ENCODE measurements around the gene FSTL5. TPM values are rescaled to one million over a fixed set of nuclear protein-coding genes. Genes with fewer than 3 reads are reported as not detected.

Gene FSTL5
- total RNA-seq, 5 donors from 2014 or later (not counting 1 experiment from before 2014, with no cell fraction given): not detected

DNA sequence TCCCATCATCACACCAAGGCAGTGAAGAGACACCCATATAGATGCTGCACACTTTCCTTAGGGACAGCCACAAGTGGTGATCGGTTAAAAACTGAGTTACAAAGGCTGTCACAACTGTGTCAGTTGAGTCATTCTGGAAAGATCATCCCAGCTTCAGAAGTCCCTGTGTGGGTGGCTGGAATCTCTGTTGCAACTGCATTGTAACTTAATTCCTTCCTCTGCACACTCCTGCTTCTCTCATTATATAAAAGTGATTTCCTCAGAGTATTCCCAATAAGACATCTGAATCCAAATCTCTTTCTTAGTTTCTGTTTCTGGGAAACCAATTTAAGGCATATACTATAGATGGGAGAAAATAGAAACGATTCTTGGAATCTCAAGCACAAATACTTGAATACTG lies 88.1 kb downstream of the FSTL5 start:
- ATAC-seq (replicated peaks in 1 of 4): no peak
- Histone ChIP-seq H3K36me3 (ENCODE audit: control insufficient read depth in 2 of 2, extremely low read depth in 1 of 2, insufficient read depth in 1 of 2, low read length in 1 of 2) (no peaks in the 10 kb centered on the region), H3K4me3 (ENCODE audit: control insufficient read depth in 1 of 2, extremely low read depth in 1 of 2, low read length in 1 of 2) (no peak overlapping the region), H3K27ac (ENCODE audit: low read length) (no peak overlapping the region), H3K4me1 (ENCODE audit: control insufficient read depth in 1 of 2, extremely low read depth in 1 of 2, insufficient read depth in 2 of 2, low read length in 2 of 2) (no peaks in the 10 kb centered on the region), H3K27me3 (replicated peaks in 1 of 2; ENCODE audit: control insufficient read depth in 2 of 2, extremely low read depth in 1 of 2, insufficient read depth in 2 of 2, low read length in 1 of 2) (no peaks in the 10 kb centered on the region), H3K9me3 (no peaks in the 10 kb centered on the region)
- H3K4me3 Mint-ChIP-seq: no peak overlapping the region
- H3K4me1 Mint-ChIP-seq: no peaks in the 10 kb centered on the region
- H3K27ac Mint-ChIP-seq: no peak overlapping the region
- H3K36me3 Mint-ChIP-seq: no peaks in the 10 kb centered on the region
- CTCF ChIA-PET: no interaction called here
- peaks cover 3 to 11% (median 11%) of the 10 kb centered on the region in 3 donors for H3K9me3 Mint-ChIP-seq
- H3K27me3 Mint-ChIP-seq: no peaks in the 10 kb centered on the region
- POLR2A ChIA-PET: interaction anchor here in 1 of 2 donors (0.7 kb wide), 1 partner anchor 196 kb away, joined by 3 read pairs; no protein-coding TSS in a partner anchor
- no peak for DNase-seq
- no CpG with 5 or more reads among the region's 2 CpGs for WGBS (ENCODE audit: insufficient coverage)

DNA sequence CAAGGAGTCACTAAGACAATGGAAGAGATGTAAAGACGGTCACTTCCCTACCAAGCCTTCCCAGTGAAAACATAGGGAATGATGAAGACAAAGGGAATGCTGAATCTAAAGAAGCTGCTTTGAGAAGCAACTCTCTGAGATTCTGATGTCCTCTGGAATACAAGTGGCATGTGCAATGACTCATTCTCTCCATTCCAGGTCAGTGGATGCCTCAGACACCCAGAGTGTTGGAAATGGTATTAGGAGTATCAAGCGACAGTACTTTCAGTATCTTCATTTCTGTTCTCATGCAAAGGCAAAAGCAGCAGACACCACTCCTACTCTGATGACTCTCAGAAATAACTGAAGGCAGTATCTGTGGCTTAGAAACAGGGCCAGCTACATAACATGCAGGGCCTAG lies 102.6 kb downstream of the FSTL5 start:
- ChIA-PET CTCF (no interaction called here), POLR2A (no interaction called here)
- no peaks in the 10 kb centered on the region for H3K36me3 Mint-ChIP-seq
- Histone ChIP-seq H3K4me1 (ENCODE audit: control insufficient read depth in 1 of 2, extremely low read depth in 1 of 2, insufficient read depth in 2 of 2, low read length in 2 of 2) (no peaks in the 10 kb centered on the region), H3K27me3 (replicated peaks in 1 of 2; ENCODE audit: control insufficient read depth in 2 of 2, extremely low read depth in 1 of 2, insufficient read depth in 2 of 2, low read length in 1 of 2) (no peaks in the 10 kb centered on the region), H3K36me3 (ENCODE audit: control insufficient read depth in 2 of 2, extremely low read depth in 1 of 2, insufficient read depth in 1 of 2, low read length in 1 of 2) (no peaks in the 10 kb centered on the region), H3K4me3 (ENCODE audit: control insufficient read depth in 1 of 2, extremely low read depth in 1 of 2, low read length in 1 of 2) (no peak overlapping the region), H3K27ac (ENCODE audit: low read length) (no peak overlapping the region), H3K9me3 (no peaks in the 10 kb centered on the region)
- H3K4me1 Mint-ChIP-seq: no peaks in the 10 kb centered on the region
- DNase-seq (no peak), ATAC-seq (replicated peaks in 1 of 4) (no peak)
- no CpG with 5 or more reads among the region's 2 CpGs for WGBS (ENCODE audit: insufficient coverage)
- H3K4me3 Mint-ChIP-seq: no peak overlapping the region
- H3K27me3 Mint-ChIP-seq: no peaks in the 10 kb centered on the region
- H3K27ac Mint-ChIP-seq: no peak overlapping the region
- H3K9me3 Mint-ChIP-seq: peaks cover 4 to 10% (median 8%) of the 10 kb centered on the region in 3 donors

DNA sequence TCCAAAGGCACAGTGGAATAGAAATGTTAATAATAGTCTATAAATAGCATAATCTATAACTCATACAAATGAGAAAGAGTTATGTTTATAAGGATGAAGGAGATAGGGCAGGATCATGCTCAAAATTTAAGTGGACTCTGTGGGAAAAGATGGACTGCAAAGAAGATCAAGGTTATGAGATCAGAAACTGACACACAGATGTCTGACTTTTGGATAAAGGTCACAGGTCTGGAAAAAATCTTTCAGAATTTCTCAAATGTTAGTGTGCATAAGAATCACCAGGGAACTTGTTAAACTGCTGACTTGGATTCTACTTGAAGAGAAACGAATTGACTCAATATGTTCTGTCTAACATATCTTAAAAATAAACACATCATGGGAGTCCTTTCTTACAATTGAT lies 104.1 kb downstream of the FSTL5 start:
- no peaks in the 10 kb centered on the region for H3K4me1 Mint-ChIP-seq
- H3K36me3 Mint-ChIP-seq: no peaks in the 10 kb centered on the region
- peaks cover 3 to 10% (median 8%) of the 10 kb centered on the region in 3 donors for H3K9me3 Mint-ChIP-seq
- ATAC-seq (replicated peaks in 1 of 4) (no peak), DNase-seq (no peak)
- Histone ChIP-seq H3K27ac (ENCODE audit: low read length) (no peak overlapping the region), H3K27me3 (replicated peaks in 1 of 2; ENCODE audit: control insufficient read depth in 2 of 2, extremely low read depth in 1 of 2, insufficient read depth in 2 of 2, low read length in 1 of 2) (no peaks in the 10 kb centered on the region), H3K9me3 (no peaks in the 10 kb centered on the region), H3K4me3 (ENCODE audit: control insufficient read depth in 1 of 2, extremely low read depth in 1 of 2, low read length in 1 of 2) (no peak overlapping the region), H3K4me1 (ENCODE audit: control insufficient read depth in 1 of 2, extremely low read depth in 1 of 2, insufficient read depth in 2 of 2, low read length in 2 of 2) (no peaks in the 10 kb centered on the region), H3K36me3 (ENCODE audit: control insufficient read depth in 2 of 2, extremely low read depth in 1 of 2, insufficient read depth in 1 of 2, low read length in 1 of 2) (no peaks in the 10 kb centered on the region)
- POLR2A ChIA-PET: no interaction called here
- CTCF ChIA-PET: no interaction called here
- no peak overlapping the region for H3K4me3 Mint-ChIP-seq
- H3K27ac Mint-ChIP-seq: no peak overlapping the region
- no peaks in the 10 kb centered on the region for H3K27me3 Mint-ChIP-seq
- no CpG with 5 or more reads among the region's 1 CpG for WGBS (ENCODE audit: insufficient coverage)

DNA sequence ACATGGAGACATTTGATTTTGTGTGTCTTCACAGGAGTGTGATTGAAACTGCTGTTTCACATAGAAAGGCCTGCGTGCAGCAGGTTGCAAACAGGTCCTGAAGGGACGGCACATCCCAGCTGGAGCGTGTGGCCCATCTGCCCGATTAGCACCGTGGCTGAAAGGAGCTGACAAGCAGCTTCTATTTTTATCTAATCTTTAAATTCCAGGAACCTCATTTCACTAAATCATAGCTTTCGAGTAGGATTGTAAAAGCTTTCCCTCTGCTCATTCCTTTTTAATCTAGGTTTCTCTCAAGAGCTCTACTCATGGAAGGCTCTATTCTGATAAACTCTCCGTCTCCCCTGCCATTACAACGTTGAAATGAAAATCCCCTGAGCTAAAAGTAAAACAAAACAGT lies 106.8 kb downstream of the FSTL5 start:
- POLR2A ChIA-PET: no interaction called here
- no peaks in the 10 kb centered on the region for H3K36me3 ChIP-seq (ENCODE audit: control insufficient read depth in 2 of 2, extremely low read depth in 1 of 2, insufficient read depth in 1 of 2, low read length in 1 of 2)

DNA sequence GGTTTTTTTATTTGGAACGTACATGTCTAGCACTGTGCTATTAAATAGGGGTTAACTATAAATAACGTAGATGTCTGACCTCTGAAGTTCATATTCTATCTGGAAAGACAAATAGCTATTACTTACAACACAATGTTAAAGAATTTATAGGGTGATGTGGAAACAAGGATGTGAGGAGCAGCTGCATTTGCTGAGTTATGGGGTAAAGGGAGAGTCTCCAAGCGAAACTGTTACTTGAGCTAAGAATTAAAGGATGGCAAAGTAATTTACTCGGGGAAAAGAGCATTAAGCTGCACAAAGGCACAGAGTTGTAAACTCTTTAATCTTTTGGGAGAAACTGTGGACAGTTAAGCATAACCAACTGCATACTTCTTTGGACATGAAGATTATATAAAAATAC lies 117.7 kb downstream of the FSTL5 start:
- POLR2A ChIA-PET: no interaction called here
- Histone ChIP-seq H3K27me3 (replicated peaks in 1 of 2; ENCODE audit: control insufficient read depth in 2 of 2, extremely low read depth in 1 of 2, insufficient read depth in 2 of 2, low read length in 1 of 2) (no peaks in the 10 kb centered on the region), H3K36me3 (ENCODE audit: control insufficient read depth in 2 of 2, extremely low read depth in 1 of 2, insufficient read depth in 1 of 2, low read length in 1 of 2) (no peaks in the 10 kb centered on the region), H3K9me3 (no peaks in the 10 kb centered on the region), H3K27ac (ENCODE audit: low read length) (no peak overlapping the region), H3K4me3 (ENCODE audit: control insufficient read depth in 1 of 2, extremely low read depth in 1 of 2, low read length in 1 of 2) (no peak overlapping the region), H3K4me1 (ENCODE audit: control insufficient read depth in 1 of 2, extremely low read depth in 1 of 2, insufficient read depth in 2 of 2, low read length in 2 of 2) (no peaks in the 10 kb centered on the region)
- no peaks in the 10 kb centered on the region for H3K27me3 Mint-ChIP-seq
- H3K4me1 Mint-ChIP-seq: no peaks in the 10 kb centered on the region
- ATAC-seq (replicated peaks in 1 of 4) (no peak), DNase-seq (no peak)
- H3K27ac Mint-ChIP-seq: no peak overlapping the region
- no peak overlapping the region for H3K4me3 Mint-ChIP-seq
- WGBS (ENCODE audit: insufficient coverage): 40% methylated on average over 1 of the region's 4 CpGs
- CTCF ChIA-PET: no interaction called here
- peaks cover 3 to 5% (median 5%) of the 10 kb centered on the region in 3 donors for H3K9me3 Mint-ChIP-seq
- H3K36me3 Mint-ChIP-seq: no peaks in the 10 kb centered on the region

More for the DNA sequence above, 106.8 kb downstream of the FSTL5 start:
- no peak overlapping the region for H3K4me3 Mint-ChIP-seq
- CTCF ChIA-PET: no interaction called here
- Histone ChIP-seq H3K9me3 (no peaks in the 10 kb centered on the region), H3K4me1 (ENCODE audit: control insufficient read depth in 1 of 2, extremely low read depth in 1 of 2, insufficient read depth in 2 of 2, low read length in 2 of 2) (no peaks in the 10 kb centered on the region), H3K27me3 (replicated peaks in 1 of 2; ENCODE audit: control insufficient read depth in 2 of 2, extremely low read depth in 1 of 2, insufficient read depth in 2 of 2, low read length in 1 of 2) (no peaks in the 10 kb centered on the region), H3K4me3 (ENCODE audit: control insufficient read depth in 1 of 2, extremely low read depth in 1 of 2, low read length in 1 of 2) (no peak overlapping the region), H3K27ac (ENCODE audit: low read length) (no peak overlapping the region)
- H3K27ac Mint-ChIP-seq: no peak overlapping the region
- H3K9me3 Mint-ChIP-seq: peaks cover 3 to 7% (median 4%) of the 10 kb centered on the region in 3 donors
- H3K27me3 Mint-ChIP-seq: no peaks in the 10 kb centered on the region
- H3K36me3 Mint-ChIP-seq: no peaks in the 10 kb centered on the region
- WGBS (ENCODE audit: insufficient coverage): 84% methylated on average over 5 of the region's 8 CpGs
- ATAC-seq (replicated peaks in 1 of 4): no peak
- no peaks in the 10 kb centered on the region for H3K4me1 Mint-ChIP-seq
- DNase-seq: no peak

DNA sequence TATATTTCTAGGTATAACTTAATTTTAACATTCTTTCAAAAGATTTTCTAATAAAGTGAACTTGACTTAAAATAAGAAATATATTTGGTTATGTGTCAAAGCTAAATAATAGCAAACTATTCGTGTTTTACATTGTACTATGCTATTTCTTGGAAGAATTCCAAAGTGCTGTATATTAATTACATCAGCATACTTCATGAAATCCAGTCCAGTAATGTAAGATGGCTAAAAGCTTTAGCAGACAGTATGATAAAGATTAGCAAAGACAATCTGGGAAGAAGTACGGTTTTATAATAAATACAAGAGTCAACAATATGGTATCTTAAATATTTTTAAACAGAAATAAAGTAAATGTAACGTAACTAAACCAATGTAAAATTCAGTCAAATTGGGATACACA lies 125.7 kb downstream of the FSTL5 start:
- Mint-ChIP-seq H3K27me3 (no peaks in the 10 kb centered on the region), H3K27ac (no peak overlapping the region), H3K36me3 (no peaks in the 10 kb centered on the region), H3K4me1 (no peaks in the 10 kb centered on the region), H3K4me3 (no peak overlapping the region), H3K9me3 (peaks cover 0 to 5% (median 3%) of the 10 kb centered on the region in 3 donors)
- Histone ChIP-seq H3K4me1 (ENCODE audit: control insufficient read depth in 1 of 2, extremely low read depth in 1 of 2, insufficient read depth in 2 of 2, low read length in 2 of 2) (no peaks in the 10 kb centered on the region), H3K36me3 (ENCODE audit: control insufficient read depth in 2 of 2, extremely low read depth in 1 of 2, insufficient read depth in 1 of 2, low read length in 1 of 2) (no peaks in the 10 kb centered on the region), H3K9me3 (no peaks in the 10 kb centered on the region), H3K4me3 (ENCODE audit: control insufficient read depth in 1 of 2, extremely low read depth in 1 of 2, low read length in 1 of 2) (no peak overlapping the region), H3K27me3 (replicated peaks in 1 of 2; ENCODE audit: control insufficient read depth in 2 of 2, extremely low read depth in 1 of 2, insufficient read depth in 2 of 2, low read length in 1 of 2) (no peaks in the 10 kb centered on the region), H3K27ac (ENCODE audit: low read length) (no peak overlapping the region)
- no CpG with 5 or more reads among the region's 3 CpGs for WGBS (ENCODE audit: insufficient coverage)
- ChIA-PET POLR2A (no interaction called here), CTCF (no interaction called here)
- DNase-seq (no peak), ATAC-seq (replicated peaks in 1 of 4) (no peak)

DNA sequence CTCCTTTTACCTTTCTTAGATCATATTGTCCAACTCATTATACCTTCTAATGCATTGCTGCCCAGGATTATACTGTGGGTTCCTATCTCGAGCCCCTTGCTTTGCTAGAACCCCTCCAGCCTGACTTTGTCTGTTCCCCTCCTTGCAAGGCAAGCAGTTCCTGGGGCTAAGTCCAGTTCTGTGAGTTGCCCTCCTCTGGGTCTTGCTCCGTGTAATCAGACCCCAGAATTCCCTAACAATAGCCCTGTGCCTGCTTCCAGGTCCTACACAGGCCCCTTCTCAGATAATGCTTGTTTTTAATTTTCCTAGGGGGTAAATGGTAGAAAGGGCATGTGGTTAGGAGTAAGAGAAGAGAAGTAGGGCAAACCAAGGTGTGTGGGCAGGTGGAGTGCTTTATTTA lies 145.9 kb downstream of the FSTL5 start:
- H3K36me3 ChIP-seq (ENCODE audit: control insufficient read depth in 2 of 2, extremely low read depth in 1 of 2, insufficient read depth in 1 of 2, low read length in 1 of 2): no peaks in the 10 kb centered on the region
- no peaks in the 10 kb centered on the region for H3K4me1 Mint-ChIP-seq
- no peaks in the 10 kb centered on the region for H3K27me3 ChIP-seq (replicated peaks in 1 of 2; ENCODE audit: control insufficient read depth in 2 of 2, extremely low read depth in 1 of 2, insufficient read depth in 2 of 2, low read length in 1 of 2)
- H3K27ac ChIP-seq (ENCODE audit: low read length): no peak overlapping the region
- CTCF ChIA-PET: interaction anchor here in 1 of 2 donors (0.6 kb wide), 1 partner anchor 526 kb away, joined by 3 read pairs; no protein-coding TSS in a partner anchor
- POLR2A ChIA-PET: no interaction called here
- 25% methylated on average over 1 of the region's 2 CpGs for WGBS (ENCODE audit: insufficient coverage)
- no peak overlapping the region for H3K4me3 ChIP-seq (ENCODE audit: control insufficient read depth in 1 of 2, extremely low read depth in 1 of 2, low read length in 1 of 2)
- H3K4me1 ChIP-seq (ENCODE audit: control insufficient read depth in 1 of 2, extremely low read depth in 1 of 2, insufficient read depth in 2 of 2, low read length in 2 of 2): no peaks in the 10 kb centered on the region
- peaks cover 5 to 7% (median 7%) of the 10 kb centered on the region in 3 donors for H3K9me3 Mint-ChIP-seq
- no peak for DNase-seq
- H3K36me3 Mint-ChIP-seq: no peaks in the 10 kb centered on the region
- H3K4me3 Mint-ChIP-seq: no peak overlapping the region
- no peaks in the 10 kb centered on the region for H3K9me3 ChIP-seq
- no peaks in the 10 kb centered on the region for H3K27me3 Mint-ChIP-seq
- ATAC-seq (replicated peaks in 1 of 4): no peak
- no peak overlapping the region for H3K27ac Mint-ChIP-seq

Measured in T-cell (primary cell).